Fibroblast of mammary gland (primary cell): Measurements from ENCODE around the gene RIN1.

Source experiments
- DNase-seq: peaks from one replicate; pipeline ENCODE4 v3.0.0-alpha.2; 2010; ENCODE audit warnings: low read depth
- H3K4me3 ChIP-seq: 2 replicates; pipeline ENCODE4 v1.5.1; 2011; ENCODE audit warnings: low read depth, mild to moderate bottlenecking, low read length, moderate library complexity; ENCODE audit not compliant: control insufficient read depth
- TF ChIP-seq, protein P1 (sequence below): conservative IDR thresholded peaks from 2 replicates; pipeline ENCODE4 v1.5.1; 2011; ENCODE audit warnings: low read depth, low read length, inconsistent platforms; ENCODE audit not compliant: control insufficient read depth, insufficient read depth

RIN1 gene

DNA sequence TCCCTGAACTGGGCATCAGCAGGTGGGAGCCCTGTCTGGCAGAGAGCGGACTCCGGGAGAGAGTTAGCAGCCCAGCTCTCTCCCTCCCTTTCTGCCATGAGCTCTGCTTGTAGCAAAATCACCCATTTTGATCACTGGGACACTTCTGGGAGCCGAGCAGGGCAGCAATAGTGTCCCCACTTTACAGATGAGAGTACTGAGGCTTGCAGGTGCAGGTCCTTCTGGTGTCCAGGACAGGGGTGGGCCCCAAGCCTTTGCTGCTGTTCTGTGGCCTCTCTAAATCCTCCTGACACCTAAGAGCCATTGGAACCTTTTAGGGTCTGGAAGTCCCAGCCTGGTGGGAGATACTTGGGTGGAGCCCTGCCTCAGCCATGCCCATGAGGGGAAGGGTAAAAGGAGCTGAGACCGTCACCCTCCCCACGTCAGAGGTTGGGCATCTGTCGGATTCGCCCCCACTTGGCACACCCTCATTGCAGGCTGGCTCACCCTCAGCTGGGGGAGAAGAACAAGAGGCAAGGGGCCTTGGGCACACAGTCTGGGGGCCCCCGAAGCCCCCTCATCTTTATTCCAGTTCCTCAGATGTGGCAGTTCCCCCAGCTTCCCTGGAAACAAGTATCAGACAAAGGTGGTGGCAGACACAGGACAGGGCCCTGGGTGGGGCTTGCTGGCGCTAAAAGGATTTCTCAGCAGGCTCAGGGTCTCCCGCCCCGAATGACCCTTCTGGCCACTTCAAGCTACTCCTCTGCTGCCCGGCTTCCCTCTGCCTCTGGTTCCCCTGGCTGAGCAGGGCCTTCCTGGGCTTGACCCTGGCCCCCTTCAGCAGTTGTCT lies 4.5 kb downstream of the RIN1 start:
- TF ChIP-seq, protein P1, sequence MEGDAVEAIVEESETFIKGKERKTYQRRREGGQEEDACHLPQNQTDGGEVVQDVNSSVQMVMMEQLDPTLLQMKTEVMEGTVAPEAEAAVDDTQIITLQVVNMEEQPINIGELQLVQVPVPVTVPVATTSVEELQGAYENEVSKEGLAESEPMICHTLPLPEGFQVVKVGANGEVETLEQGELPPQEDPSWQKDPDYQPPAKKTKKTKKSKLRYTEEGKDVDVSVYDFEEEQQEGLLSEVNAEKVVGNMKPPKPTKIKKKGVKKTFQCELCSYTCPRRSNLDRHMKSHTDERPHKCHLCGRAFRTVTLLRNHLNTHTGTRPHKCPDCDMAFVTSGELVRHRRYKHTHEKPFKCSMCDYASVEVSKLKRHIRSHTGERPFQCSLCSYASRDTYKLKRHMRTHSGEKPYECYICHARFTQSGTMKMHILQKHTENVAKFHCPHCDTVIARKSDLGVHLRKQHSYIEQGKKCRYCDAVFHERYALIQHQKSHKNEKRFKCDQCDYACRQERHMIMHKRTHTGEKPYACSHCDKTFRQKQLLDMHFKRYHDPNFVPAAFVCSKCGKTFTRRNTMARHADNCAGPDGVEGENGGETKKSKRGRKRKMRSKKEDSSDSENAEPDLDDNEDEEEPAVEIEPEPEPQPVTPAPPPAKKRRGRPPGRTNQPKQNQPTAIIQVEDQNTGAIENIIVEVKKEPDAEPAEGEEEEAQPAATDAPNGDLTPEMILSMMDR, result no peak
- no peak for DNase-seq
- no peak overlapping the region for H3K4me3 ChIP-seq

DNA sequence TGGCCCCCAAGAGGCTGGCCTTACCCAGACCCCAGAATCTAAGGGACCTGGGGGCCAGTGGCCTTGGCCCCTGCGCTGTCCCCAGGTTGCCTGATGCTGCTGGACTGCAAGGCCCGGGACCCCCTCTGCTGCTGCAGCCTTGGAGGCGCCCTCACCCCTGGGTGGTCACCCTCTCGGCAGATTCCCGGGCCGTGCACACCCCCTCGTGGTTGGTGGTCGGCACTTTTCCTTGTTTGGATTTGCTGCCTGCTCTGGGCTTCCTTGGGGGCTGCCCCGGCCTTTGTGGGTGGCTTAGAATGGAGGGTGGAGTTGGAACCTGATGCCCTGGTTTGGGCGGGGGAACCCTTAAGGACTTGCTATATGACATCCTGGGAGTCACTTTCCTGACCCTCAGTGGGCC lies 5.3 kb downstream of the RIN1 start:
- H3K4me3 ChIP-seq, result no peak overlapping the region
- DNase-seq, result no peak
- TF ChIP-seq, protein P1, result no peak

DNA sequence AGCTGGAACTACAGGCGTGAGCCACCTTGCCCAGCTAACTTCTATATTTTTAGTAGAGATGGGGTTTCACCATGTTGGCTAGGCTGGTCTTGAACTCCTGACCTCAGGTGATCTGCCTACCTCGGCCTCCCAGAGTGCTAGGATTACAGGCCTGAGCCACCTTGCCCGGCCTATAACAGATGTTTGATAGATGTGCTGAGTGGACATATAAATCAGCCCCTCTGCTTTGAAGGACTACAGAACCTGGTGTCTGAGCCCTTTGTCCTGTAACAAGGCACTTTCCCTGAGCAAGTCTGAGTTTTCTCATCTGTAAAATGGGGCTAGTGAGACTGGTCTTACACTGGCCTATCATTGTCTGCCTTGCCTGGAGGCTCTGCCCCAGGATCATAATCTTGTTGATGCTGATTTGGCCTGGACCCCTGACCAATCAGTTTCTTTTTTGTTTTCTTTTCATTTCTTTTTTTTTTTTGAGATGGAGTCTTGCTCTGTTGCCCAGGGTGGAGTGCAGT lies 7.0 kb downstream of the RIN1 start:
- H3K4me3 ChIP-seq, result no peak overlapping the region
- TF ChIP-seq, protein P1, result no peak
- DNase-seq, result no peak

DNA sequence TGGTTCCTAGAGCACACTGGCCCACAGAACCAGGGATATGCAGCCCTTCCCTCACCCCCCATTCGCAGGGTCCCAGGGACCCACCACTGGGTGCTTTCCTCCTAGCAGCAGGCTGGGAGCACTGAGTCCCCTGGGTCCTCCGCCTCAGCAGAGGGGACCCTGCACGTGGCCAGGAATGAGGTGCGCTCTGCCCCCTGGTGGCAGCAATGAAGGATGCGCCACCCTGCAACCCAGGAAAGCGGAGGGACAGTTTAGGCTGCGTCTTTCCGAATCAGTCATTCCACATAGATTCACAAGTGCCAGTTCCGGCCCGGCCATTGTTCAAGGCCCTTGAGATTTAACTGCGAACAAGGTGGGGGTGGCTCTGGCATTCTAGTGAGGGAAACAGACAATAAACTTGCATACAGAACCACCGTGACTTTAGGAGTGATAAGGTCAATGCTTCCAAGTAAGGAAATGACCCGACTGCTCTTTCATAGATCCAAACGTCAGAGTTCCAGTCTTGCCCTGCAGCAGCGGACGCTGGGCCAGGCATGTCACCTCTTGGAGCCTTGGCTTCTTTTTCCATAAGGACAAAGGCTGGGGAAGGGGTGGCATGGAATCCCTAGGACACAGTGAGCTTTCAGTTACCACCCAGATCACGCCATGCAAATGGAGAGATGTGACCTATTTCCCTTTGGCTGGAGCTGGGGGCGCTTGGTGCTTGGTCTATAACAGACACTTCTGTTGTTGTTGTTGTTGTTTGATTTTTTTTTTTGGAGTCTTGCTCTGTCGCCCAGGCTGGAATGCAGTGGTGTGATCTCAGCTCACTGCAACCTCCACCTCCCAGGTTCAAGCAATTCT lies 7.7 kb downstream of the RIN1 start:
- H3K4me3 ChIP-seq, result no peak overlapping the region
- TF ChIP-seq, protein P1, result peak; percentile 84
- DNase-seq, result peak; percentile 71

DNA sequence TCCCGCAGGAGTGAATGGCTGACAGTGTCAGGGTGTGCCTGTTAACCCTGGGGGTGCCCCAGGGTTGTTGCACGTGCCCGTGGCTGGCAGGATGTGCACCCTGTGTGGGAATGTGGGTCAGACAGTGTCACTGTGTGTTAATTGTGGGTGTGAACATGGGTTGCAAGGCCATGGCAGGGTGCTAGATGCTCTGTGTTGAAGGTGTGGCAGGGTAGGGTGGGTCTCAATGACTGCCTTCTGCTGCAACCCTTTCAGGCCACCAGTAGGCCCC lies 8.3 kb downstream of the RIN1 start:
- TF ChIP-seq, protein P1, result no peak
- H3K4me3 ChIP-seq, result no peak overlapping the region
- DNase-seq, result no peak

DNA sequence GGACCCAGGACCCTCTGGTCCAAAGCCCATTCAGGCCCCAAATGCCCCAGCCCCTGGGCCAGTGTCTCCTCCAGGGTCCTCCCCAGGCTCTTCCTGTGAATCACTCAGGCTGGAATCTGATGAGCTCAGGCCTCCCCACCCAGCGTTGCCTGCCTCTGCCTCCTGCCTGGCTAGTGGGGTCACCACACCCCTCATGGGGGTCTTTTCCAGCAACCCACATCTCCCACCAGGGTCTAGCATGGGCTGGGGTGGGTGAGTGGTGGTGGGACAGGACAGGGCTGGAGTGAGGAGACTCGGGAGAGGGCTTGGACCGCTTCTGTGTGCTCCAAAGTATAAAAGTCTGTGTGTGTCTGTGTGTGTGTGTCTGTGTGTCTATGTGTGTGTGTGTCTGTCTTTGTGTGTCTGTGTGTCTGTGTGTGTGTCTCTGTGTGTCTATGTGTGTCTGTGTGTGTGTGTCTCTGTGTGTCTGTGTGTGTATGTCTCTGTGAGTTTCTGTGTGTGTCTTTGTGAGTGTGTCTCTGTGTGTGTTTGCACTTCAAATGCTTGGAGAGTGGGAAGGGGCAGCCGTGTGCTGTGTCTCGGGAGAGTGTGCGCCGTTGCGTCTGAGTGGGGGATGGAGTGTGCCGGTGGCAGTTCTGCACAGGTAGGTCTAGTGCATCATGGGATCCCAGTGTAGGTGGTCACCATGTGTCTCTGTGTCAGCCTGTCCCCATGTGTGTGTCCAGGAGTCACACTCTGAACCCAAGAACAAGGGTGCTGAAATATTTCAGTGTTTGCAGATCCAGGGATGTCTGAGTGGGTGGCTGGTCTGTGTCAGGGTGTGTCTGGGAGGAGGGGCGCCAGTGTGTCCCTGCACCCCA lies 8.8 kb downstream of the RIN1 start:
- DNase-seq, result peak; percentile 67
- TF ChIP-seq, protein P1, result peak; percentile 9
- no peak overlapping the region for H3K4me3 ChIP-seq
